Chondrocyte (in vitro differentiated cells): ENCODE results near the gene LINC01488. TPM values are rescaled to one million over a fixed set of nuclear protein-coding genes. Genes with fewer than 3 reads are reported as not detected.
A peak's percentile ranks its signal among the peaks of the same experiment; 100 is the strongest.

ENCODE experiments used
- DNase-seq: peaks from one replicate; pipeline ENCODE4 v3.0.0; 2021; ENCODE audit warnings: mixed read lengths, low spot score
- H3K27ac Mint-ChIP-seq: one replicate; pipeline ENCODE4 v1.8.0; 2021; ENCODE audit warnings: mild to moderate bottlenecking, moderate library complexity, mixed read lengths; ENCODE audit not compliant: unreplicated experiment
- H3K27me3 Mint-ChIP-seq: 2 replicates; pipeline ENCODE4 v1.8.0; 2021; ENCODE audit warnings: low read depth, mixed read lengths
- H3K36me3 Mint-ChIP-seq: 2 replicates; pipeline ENCODE4 v1.8.0; 2021; ENCODE audit warnings: low read depth, mixed read lengths
- H3K4me1 Mint-ChIP-seq: 2 replicates; pipeline ENCODE4 v1.8.0; 2021; ENCODE audit warnings: low read depth, mild to moderate bottlenecking, mixed read lengths
- H3K4me3 Mint-ChIP-seq: one replicate; pipeline ENCODE4 v1.8.0; 2021; ENCODE audit warnings: mild to moderate bottlenecking, moderate library complexity, mixed read lengths; ENCODE audit not compliant: unreplicated experiment
- H3K9me3 Mint-ChIP-seq: 2 replicates; pipeline ENCODE4 v1.8.0; 2021; ENCODE audit warnings: low read depth, mixed read lengths
- total RNA-seq: library from RNA; stranded (reverse); gene quantifications from 3 replicates; pipeline ENCODE4 v1.2.1, GENCODE V29; 2021
- TF ChIP-seq, protein P1 (sequence below): fragments of 200-600 bp; sonication (generic); IDR thresholded peaks from 2 replicates; pipeline ENCODE4 v1.5.0; 2021; ENCODE audit warnings: antibody characterized with exemption, mild to moderate bottlenecking, moderate library complexity

Gene LINC01488
- total RNA-seq, 1 donor from 2014 or later = not detected

DNA sequence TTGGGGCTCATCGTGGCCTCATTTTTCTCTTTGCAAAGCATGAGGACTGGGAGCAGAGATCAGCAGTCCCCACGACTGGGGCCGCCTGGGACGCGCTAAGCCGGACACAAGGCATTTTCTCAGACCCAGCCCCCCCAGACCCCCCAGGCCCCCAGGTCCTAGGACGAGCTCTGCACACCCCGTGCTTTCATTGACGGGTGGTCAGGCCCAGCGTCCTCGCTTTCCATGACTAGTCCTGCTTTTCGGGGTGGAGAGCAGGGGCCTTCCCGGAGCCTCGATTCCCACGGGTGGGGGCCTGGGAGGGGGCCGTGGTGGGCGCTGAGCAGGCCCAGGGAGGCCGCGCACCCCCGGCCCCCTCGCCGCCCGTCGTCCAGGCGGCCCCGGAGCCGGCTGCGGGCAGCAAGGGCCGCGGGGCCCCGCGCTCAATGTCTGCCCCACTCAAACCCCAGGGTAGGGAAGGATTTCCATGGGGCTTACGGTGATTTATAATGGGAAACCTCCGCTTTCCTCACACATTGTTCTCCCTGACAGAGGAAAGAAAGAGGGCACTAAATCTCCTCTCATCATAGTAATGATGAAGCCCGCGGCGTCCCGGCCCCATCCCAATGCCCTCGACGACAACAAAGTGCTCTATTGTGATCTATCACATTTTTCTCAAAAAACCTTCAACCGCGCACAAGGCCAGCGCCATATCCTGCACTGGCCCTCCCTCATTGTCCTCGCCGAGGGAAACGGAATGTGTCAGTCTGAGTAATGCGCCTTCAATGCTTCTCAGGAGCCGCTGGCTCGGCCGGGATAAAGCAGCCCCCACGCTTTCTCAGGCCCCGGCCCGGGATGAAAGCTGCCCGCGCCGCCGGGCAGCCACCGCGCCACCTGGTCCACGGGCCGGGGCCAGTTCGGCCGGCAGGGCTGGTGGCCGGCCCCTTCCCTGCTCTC is 10.4 kb upstream of the LINC01488 start:
- peak overlapping the region; percentile 27 for H3K27ac Mint-ChIP-seq

DNA sequence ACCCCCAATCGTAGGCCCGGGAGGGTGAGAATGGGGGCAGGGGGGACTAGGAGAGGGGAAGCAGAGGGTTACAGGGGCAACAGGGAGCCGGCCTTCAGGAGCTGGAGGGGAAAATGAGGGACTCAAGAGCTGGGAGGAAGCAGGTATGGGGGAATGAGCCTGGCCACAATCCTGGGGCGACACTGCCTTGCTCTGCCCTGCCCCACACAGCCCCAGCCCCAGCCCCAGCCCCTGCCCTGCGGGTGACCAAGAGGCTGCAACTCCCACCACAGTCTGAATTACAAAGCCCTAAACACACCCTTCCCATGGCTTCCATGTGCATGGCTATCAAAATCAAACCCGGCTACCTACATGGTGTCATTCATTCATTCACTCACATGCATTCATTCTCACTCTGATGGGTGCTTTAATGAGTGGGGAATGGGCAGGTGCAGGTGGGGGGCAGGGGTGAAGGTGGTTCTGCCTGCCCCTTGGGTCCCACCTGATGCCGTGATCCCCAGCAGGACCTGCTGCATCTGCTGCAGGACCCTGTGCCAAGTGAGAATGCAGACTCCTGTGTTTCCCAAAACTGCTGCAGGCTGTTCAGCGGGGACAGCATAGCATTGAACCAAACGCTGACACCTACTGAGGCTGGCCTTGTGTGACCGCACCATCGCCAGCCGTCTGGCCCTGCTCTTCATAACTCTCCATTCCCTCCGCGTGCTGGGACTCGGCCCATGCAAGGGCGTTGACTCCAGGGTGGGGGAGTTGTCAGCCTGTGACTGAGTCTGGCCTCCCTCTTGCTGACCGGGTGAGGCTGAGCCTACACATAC is 9.5 kb upstream of the LINC01488 start:
- Mint-ChIP-seq H3K27me3 (peaks cover 2% of the 10 kb centered on the region), H3K4me1 (peaks cover 2% of the 10 kb centered on the region), H3K36me3 (peaks cover 2% of the 10 kb centered on the region), H3K4me3 (no peak overlapping the region), H3K9me3 (peaks cover 3% of the 10 kb centered on the region), H3K27ac (no peak overlapping the region)
- peak; percentile 52 for DNase-seq
- TF ChIP-seq, protein P1, sequence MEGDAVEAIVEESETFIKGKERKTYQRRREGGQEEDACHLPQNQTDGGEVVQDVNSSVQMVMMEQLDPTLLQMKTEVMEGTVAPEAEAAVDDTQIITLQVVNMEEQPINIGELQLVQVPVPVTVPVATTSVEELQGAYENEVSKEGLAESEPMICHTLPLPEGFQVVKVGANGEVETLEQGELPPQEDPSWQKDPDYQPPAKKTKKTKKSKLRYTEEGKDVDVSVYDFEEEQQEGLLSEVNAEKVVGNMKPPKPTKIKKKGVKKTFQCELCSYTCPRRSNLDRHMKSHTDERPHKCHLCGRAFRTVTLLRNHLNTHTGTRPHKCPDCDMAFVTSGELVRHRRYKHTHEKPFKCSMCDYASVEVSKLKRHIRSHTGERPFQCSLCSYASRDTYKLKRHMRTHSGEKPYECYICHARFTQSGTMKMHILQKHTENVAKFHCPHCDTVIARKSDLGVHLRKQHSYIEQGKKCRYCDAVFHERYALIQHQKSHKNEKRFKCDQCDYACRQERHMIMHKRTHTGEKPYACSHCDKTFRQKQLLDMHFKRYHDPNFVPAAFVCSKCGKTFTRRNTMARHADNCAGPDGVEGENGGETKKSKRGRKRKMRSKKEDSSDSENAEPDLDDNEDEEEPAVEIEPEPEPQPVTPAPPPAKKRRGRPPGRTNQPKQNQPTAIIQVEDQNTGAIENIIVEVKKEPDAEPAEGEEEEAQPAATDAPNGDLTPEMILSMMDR = no peak

More for the DNA sequence above, 10.4 kb upstream of the LINC01488 start:
- Mint-ChIP-seq H3K9me3 (peaks cover 3% of the 10 kb centered on the region), H3K36me3 (peaks cover 2% of the 10 kb centered on the region), H3K4me1 (peaks cover 2% of the 10 kb centered on the region), H3K27me3 (peaks cover 2% of the 10 kb centered on the region), H3K4me3 (no peak overlapping the region)
- TF ChIP-seq, protein P1 = no peak
- peak; percentile 42 for DNase-seq

DNA sequence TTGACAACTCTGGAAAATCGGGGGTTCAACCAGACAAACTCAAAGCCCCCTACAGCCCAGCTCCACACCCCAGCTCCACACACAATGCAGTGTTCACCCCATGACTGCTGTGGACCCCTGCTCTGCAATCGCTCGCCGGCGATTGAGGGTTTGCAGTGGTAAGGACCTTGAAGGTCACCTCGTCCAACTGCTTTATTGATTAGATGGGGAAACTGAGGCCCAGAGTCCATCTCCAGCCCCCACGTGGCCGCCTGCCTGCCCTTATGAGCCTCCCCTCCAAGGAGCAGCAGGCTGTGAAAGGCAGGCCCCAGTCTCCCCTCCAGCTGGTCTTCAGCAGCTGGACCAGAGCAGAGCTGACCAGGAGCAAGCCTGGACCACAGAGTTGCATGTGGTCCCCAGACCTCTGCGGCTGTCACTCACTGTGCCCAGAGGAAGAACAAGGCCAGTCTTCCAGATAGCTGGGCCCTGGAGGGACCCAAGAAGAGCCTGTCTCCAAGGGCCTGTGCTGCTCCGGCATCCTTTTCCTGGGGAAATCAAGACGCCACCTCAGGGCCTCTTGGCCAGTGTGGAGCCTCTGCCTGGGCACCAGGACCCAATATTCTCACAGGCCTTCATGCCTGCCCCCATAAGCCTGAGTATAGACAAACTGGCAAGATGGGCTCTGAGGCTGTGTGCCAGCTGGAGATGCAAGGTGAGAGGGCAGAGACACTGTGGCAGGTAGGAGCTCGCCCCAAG is 8.8 kb upstream of the LINC01488 start:
- peak; percentile 55 for DNase-seq
- Mint-ChIP-seq H3K9me3 (peaks cover 3% of the 10 kb centered on the region), H3K4me3 (no peak overlapping the region), H3K27me3 (peaks cover 6% of the 10 kb centered on the region), H3K36me3 (peaks cover 2% of the 10 kb centered on the region), H3K27ac (no peak overlapping the region), H3K4me1 (peaks cover 2% of the 10 kb centered on the region)
- TF ChIP-seq, protein P1 = no peak

DNA sequence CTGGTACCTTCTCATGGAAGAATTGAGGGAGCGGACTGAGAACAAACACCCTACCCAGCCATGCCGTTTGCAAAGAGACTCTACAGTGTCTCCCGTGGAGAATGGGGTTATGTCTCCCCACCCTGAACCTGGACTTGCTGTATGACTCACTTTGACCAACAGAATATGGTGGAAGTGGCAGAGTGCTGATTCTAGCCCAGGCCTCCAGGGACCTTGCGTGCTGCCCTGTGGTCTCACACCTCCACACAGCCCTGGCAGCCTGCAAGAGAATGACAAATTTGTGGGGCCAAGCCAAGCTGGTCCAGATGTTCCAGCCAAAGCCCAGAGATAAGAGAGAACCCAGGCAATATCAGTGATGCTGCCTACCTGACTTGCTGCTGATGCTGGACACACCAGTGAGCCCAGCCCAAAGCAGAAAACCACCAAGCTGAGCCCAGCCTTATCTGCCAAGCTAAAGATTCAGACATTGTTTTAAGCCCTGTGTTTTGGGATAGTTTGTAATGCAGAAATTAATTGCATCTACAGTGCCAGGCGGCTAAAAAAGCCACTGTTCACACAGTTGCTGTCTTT is 8.1 kb upstream of the LINC01488 start:
- peaks cover 2% of the 10 kb centered on the region for H3K36me3 Mint-ChIP-seq
- peak; percentile 38 for DNase-seq
- peaks cover 3% of the 10 kb centered on the region for H3K9me3 Mint-ChIP-seq
- H3K27me3 Mint-ChIP-seq = peaks cover 6% of the 10 kb centered on the region
- no peak overlapping the region for H3K27ac Mint-ChIP-seq
- H3K4me1 Mint-ChIP-seq = peaks cover 2% of the 10 kb centered on the region
- H3K4me3 Mint-ChIP-seq = no peak overlapping the region
- TF ChIP-seq, protein P1 = no peak
